ENCODE results near the gene FOLR2. TPM values are rescaled to one million over a fixed set of nuclear protein-coding genes. Genes with fewer than 3 reads are reported as not detected.

Gene FOLR2
- total RNA-seq, 2 donors from 2014 or later = not detected

DNA sequence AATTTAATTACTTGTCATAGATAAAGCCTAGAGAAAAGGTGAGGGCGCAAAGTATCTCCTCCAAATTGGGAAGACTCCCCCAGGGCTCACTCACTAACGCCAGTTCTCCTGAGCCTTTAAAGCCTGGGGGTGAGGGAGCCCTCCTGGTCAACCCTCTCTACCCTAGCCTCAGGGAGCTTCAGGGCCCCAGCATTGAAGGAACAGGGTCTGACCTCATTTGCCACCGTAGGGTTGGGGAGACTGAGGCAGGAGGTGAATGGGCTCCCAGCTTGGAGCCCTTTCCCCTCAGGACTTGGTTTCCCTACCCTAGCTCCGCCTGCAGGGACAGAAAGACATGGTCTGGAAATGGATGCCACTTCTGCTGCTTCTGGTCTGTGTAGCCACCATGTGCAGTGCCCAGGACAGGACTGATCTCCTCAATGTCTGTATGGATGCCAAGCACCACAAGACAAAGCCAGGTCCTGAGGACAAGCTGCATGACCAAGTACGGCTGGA lies 1.7 kb downstream of the FOLR2 start:
- Histone ChIP-seq H3K9me3 (ENCODE audit: control insufficient read depth, low read length) (no peaks in the 10 kb centered on the region), H3K4me3 (ENCODE audit: low read length) (no peak overlapping the region), H3K9ac (ENCODE audit: extremely low read depth, low read length, poor library complexity, severe bottlenecking) (no peak overlapping the region), H3K27me3 (ENCODE audit: control insufficient read depth, insufficient read depth, low read length, poor library complexity, severe bottlenecking) (peaks cover 13% of the 10 kb centered on the region), H3K36me3 (ENCODE audit: control insufficient read depth, insufficient read depth, low read length) (no peaks in the 10 kb centered on the region), H3K27ac (ENCODE audit: low read depth, low read length) (no peak overlapping the region), H3K4me1 (ENCODE audit: control insufficient read depth, insufficient read depth, low read length) (peaks cover 10% of the 10 kb centered on the region)
- Mint-ChIP-seq H3K4me3 (no peak overlapping the region), H3K9me3 (no peaks in the 10 kb centered on the region), H3K4me1 (peaks cover 23% of the 10 kb centered on the region), H3K36me3 (ENCODE audit: low read depth) (no peaks in the 10 kb centered on the region), H3K27ac (no peak overlapping the region), H3K27me3 (ENCODE audit: insufficient read depth) (peaks cover 31% of the 10 kb centered on the region)
- DNase-seq = peak; percentile 19
- 89 to 100% methylated on average over 2 to 5 of the region's 5 CpGs for WGBS, 2 experiments (ENCODE audit: insufficient coverage in 1 of 2, insufficient read length in 1 of 2)
- TF ChIP-seq, protein P1, sequence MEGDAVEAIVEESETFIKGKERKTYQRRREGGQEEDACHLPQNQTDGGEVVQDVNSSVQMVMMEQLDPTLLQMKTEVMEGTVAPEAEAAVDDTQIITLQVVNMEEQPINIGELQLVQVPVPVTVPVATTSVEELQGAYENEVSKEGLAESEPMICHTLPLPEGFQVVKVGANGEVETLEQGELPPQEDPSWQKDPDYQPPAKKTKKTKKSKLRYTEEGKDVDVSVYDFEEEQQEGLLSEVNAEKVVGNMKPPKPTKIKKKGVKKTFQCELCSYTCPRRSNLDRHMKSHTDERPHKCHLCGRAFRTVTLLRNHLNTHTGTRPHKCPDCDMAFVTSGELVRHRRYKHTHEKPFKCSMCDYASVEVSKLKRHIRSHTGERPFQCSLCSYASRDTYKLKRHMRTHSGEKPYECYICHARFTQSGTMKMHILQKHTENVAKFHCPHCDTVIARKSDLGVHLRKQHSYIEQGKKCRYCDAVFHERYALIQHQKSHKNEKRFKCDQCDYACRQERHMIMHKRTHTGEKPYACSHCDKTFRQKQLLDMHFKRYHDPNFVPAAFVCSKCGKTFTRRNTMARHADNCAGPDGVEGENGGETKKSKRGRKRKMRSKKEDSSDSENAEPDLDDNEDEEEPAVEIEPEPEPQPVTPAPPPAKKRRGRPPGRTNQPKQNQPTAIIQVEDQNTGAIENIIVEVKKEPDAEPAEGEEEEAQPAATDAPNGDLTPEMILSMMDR (conservative IDR thresholded peaks at IDR 0.05) = no peak

DNA sequence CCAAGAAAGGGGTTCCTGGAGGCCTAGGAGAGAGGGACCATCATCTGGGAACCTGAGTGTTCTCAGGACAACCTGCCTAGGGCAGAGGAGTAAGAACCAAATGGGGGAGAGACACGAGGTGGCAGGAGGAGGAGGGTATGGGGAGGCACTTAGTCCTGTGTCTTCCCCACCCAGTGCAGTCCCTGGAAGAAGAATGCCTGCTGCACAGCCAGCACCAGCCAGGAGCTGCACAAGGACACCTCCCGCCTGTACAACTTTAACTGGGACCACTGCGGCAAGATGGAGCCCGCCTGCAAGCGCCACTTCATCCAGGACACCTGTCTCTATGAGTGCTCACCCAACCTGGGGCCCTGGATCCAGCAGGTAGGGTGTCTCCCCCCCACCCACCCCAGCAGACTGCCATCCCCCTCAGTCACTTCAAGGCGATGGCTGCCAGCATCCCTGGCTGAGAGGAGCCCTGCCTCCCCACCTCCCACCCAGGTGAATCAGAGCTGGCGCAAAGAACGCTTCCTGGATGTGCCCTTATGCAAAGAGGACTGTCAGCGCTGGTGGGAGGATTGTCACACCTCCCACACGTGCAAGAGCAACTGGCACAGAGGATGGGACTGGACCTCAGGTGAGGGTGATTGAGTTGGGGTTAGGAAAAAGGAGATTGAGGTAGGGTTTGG lies 4.2 kb downstream of the FOLR2 start:
- WGBS, 2 experiments (ENCODE audit: insufficient coverage in 1 of 2, insufficient read length in 1 of 2) = 87 to 98% methylated on average over 4 to 10 of the region's 10 CpGs
- Histone ChIP-seq H3K9me3 (ENCODE audit: control insufficient read depth, low read length) (no peaks in the 10 kb centered on the region), H3K4me1 (ENCODE audit: control insufficient read depth, insufficient read depth, low read length) (peaks cover 10% of the 10 kb centered on the region), H3K4me3 (ENCODE audit: low read length) (no peak overlapping the region), H3K9ac (ENCODE audit: extremely low read depth, low read length, poor library complexity, severe bottlenecking) (no peak overlapping the region), H3K27ac (ENCODE audit: low read depth, low read length) (no peak overlapping the region), H3K27me3 (ENCODE audit: control insufficient read depth, insufficient read depth, low read length, poor library complexity, severe bottlenecking) (no peaks in the 10 kb centered on the region), H3K36me3 (ENCODE audit: control insufficient read depth, insufficient read depth, low read length) (no peaks in the 10 kb centered on the region)
- peak; percentile 37 for DNase-seq
- Mint-ChIP-seq H3K36me3 (ENCODE audit: low read depth) (no peaks in the 10 kb centered on the region), H3K27me3 (ENCODE audit: insufficient read depth) (peaks cover 19% of the 10 kb centered on the region), H3K9me3 (no peaks in the 10 kb centered on the region), H3K27ac (no peak overlapping the region), H3K4me1 (peaks cover 29% of the 10 kb centered on the region), H3K4me3 (no peak overlapping the region)
- TF ChIP-seq, protein P1 (conservative IDR thresholded peaks at IDR 0.05) = no peak

DNA sequence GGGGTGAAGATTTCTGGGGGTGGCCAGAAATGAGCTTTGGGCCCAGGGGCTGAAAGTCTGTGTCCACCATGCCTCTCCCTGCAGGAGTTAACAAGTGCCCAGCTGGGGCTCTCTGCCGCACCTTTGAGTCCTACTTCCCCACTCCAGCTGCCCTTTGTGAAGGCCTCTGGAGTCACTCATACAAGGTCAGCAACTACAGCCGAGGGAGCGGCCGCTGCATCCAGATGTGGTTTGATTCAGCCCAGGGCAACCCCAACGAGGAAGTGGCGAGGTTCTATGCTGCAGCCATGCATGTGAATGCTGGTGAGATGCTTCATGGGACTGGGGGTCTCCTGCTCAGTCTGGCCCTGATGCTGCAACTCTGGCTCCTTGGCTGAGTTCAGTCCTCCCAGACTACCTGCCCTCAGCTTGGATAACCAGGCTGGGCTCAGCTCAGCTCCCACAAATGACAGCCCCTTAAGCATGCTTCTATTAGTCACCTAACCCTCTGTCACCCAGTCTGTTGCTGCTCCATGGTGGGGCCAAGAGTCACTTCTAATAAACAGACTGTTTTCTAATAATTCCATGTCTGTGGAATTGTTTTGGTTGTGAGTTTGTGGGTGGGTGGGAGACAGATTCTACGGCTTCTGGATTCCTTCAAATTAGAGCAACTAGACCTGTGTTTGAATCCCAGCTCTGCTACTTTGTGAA lies 4.9 kb downstream of the FOLR2 start:
- Histone ChIP-seq H3K9me3 (ENCODE audit: control insufficient read depth, low read length) (no peaks in the 10 kb centered on the region), H3K36me3 (ENCODE audit: control insufficient read depth, insufficient read depth, low read length) (peaks cover 4% of the 10 kb centered on the region), H3K4me1 (ENCODE audit: control insufficient read depth, insufficient read depth, low read length) (peaks cover 10% of the 10 kb centered on the region), H3K27ac (ENCODE audit: low read depth, low read length) (no peak overlapping the region), H3K4me3 (ENCODE audit: low read length) (no peak overlapping the region), H3K27me3 (ENCODE audit: control insufficient read depth, insufficient read depth, low read length, poor library complexity, severe bottlenecking) (no peaks in the 10 kb centered on the region), H3K9ac (ENCODE audit: extremely low read depth, low read length, poor library complexity, severe bottlenecking) (no peak overlapping the region)
- DNase-seq = peak; percentile 50
- peaks cover 4% of the 10 kb centered on the region for H3K36me3 Mint-ChIP-seq (ENCODE audit: low read depth)
- WGBS, 2 experiments (ENCODE audit: insufficient coverage in 1 of 2, insufficient read length in 1 of 2) = 90 to 96% methylated on average over 6 to 7 of the region's 7 CpGs
- H3K4me3 Mint-ChIP-seq = no peak overlapping the region
- H3K9me3 Mint-ChIP-seq = no peaks in the 10 kb centered on the region
- peaks cover 14% of the 10 kb centered on the region for H3K27me3 Mint-ChIP-seq (ENCODE audit: insufficient read depth)
- no peak overlapping the region for H3K27ac Mint-ChIP-seq
- TF ChIP-seq, protein P1 (conservative IDR thresholded peaks at IDR 0.05) = no peak
- H3K4me1 Mint-ChIP-seq = peaks cover 31% of the 10 kb centered on the region
